Small intestine (tissue), 7 donors: Measurements from ENCODE around the gene AFG3L2. TPM values are rescaled to one million over a fixed set of nuclear protein-coding genes. Genes with fewer than 3 reads are reported as not detected.
A peak's percentile ranks its signal among the peaks of the same experiment; 100 is the strongest.

Experiments used
- DNase-seq, 2 donors: peaks; one replicate each; pipeline versions ENCODE4 v3.0.0 to v3.0.0-alpha.2; 2013
- FAIRE-seq: peaks from 2 replicates; lab custom pipeline; 2012; peaks lifted over from hg19 to GRCh38; lab: Jason Lieb, UNC
- H3K27ac ChIP-seq, 3 donors: one replicate each; pipeline ENCODE4 v1.5.1; 2013; ENCODE audit warnings: low read length in 2 of 3, mild to moderate bottlenecking in 2 of 3, control low read depth in 1 of 3, inconsistent platforms in 1 of 3, low read depth in 1 of 3, moderate library complexity in 1 of 3
- H3K27me3 ChIP-seq, 3 donors: one replicate each; pipeline ENCODE4 v1.6.1; 2013; ENCODE audit warnings: low read length in 3 of 3, inconsistent platforms in 1 of 3; ENCODE audit not compliant: control insufficient read depth in 3 of 3, insufficient read depth in 3 of 3
- H3K36me3 ChIP-seq, 3 donors: one replicate each; pipeline ENCODE4 v1.6.1; 2013; ENCODE audit warnings: low read length in 3 of 3, inconsistent platforms in 1 of 3, low read depth in 1 of 3, mild to moderate bottlenecking in 1 of 3, moderate library complexity in 1 of 3; ENCODE audit not compliant: control insufficient read depth in 3 of 3, insufficient read depth in 2 of 3
- H3K4me1 ChIP-seq, 3 donors: one replicate each; pipeline ENCODE4 v1.6.1; 2013; ENCODE audit warnings: low read length in 2 of 3, inconsistent platforms in 1 of 3, low read depth in 1 of 3, mild to moderate bottlenecking in 1 of 3, moderate library complexity in 1 of 3; ENCODE audit not compliant: control insufficient read depth in 3 of 3, insufficient read depth in 2 of 3
- H3K4me3 ChIP-seq, 3 donors: one replicate each; pipeline ENCODE4 v1.5.1; 2013; ENCODE audit warnings: low read length in 3 of 3, control low read depth in 1 of 3, inconsistent platforms in 1 of 3, low read depth in 1 of 3, mild to moderate bottlenecking in 1 of 3, moderate library complexity in 1 of 3
- H3K9me3 ChIP-seq, 2 donors: one replicate each; pipeline ENCODE4 v1.6.1; 2013; ENCODE audit warnings: low read depth in 1 of 2, low read length in 1 of 2; ENCODE audit not compliant: control insufficient read depth in 2 of 2, insufficient read depth in 1 of 2
- WGBS, 3 donors: extraction: QIAGEN DNeasy Blood & Tissue Kit; methylation state at CpG; one replicate each; pipeline ENCODE4 v1.1.7; 2013; 5-methylcytosine and 5-hydroxymethylcytosine counted together
- polyA plus RNA-seq, 4 donors: library from polyadenylated mRNA; stranded (reverse) in 3 of 4; unstranded in 1 of 4; fragments of 200-250 nt in 3 of 4; fragments of 120-200 nt in 1 of 4; gene quantifications; one replicate each; pipeline versions ENCODE4 v1.2.1 to v1.2.3, GENCODE V29; 2013
- donor health status: healthy with polysubstance abuse.
- donor health status: control.
- donor health status: control.
- donor health status: Bipolar disorder and iron deficiency.
- donor health status: healthy.

Gene AFG3L2
- polyA plus RNA-seq, 4 donors, result 63.4 to 89.9 (median 75.5) TPM

GRCh38 chr18:12314591-12315305 lies 62.3 kb downstream of the AFG3L2 start:
- Histone ChIP-seq H3K36me3 (peaks cover 0 to 8% (median 3%) of the 10 kb centered on the region in 3 donors), H3K4me3 (no peak overlapping the region), H3K4me1 (peaks cover 0 to 2% (median 0%) of the 10 kb centered on the region in 3 donors), H3K27ac (no peak overlapping the region), H3K27me3 (peaks cover 0 to 9% (median 0%) of the 10 kb centered on the region in 3 donors), H3K9me3 (peaks cover 0 to 7% of the 10 kb centered on the region in 2 donors)
- no peak for DNase-seq
- WGBS, 3 donors, result 68 to 93% (median 77%) methylated on average over 1 of the region's 1 CpG
- FAIRE-seq, result no peak

GRCh38 chr18:12313530-12314245 lies 63.3 kb downstream of the AFG3L2 start:
- no peak overlapping the region for H3K4me3 ChIP-seq
- peaks cover 0 to 20% (median 0%) of the 10 kb centered on the region in 3 donors for H3K27me3 ChIP-seq
- H3K4me1 ChIP-seq, result peaks cover 0 to 2% (median 0%) of the 10 kb centered on the region in 3 donors
- H3K27ac ChIP-seq, result no peak overlapping the region
- WGBS, 3 donors, result 82 to 88% (median 87%) methylated on average over 5 of the region's 5 CpGs
- peaks cover 0 to 7% of the 10 kb centered on the region in 2 donors for H3K9me3 ChIP-seq
- DNase-seq (no peak), FAIRE-seq (no peak)
- peaks cover 0 to 8% (median 3%) of the 10 kb centered on the region in 3 donors for H3K36me3 ChIP-seq

- Histone ChIP-seq H3K27me3 (peaks cover 0 to 23% (median 0%) of the 10 kb centered on the region in 3 donors), H3K27ac (no peak overlapping the region), H3K4me1 (peaks cover 0 to 2% (median 0%) of the 10 kb centered on the region in 3 donors), H3K4me3 (no peak overlapping the region), H3K9me3 (peaks cover 0 to 7% of the 10 kb centered on the region in 2 donors), H3K36me3 (peaks cover 0 to 8% (median 3%) of the 10 kb centered on the region in 3 donors)
- FAIRE-seq (no peak), DNase-seq (no peak)
Observed at GRCh38 chr18:12312976-12313375, 64.1 kb downstream of the AFG3L2 start.

- H3K36me3 ChIP-seq, result peaks cover 0 to 5% (median 3%) of the 10 kb centered on the region in 3 donors
- DNase-seq, result no peak
- no peak for FAIRE-seq
- peaks cover 0 to 7% of the 10 kb centered on the region in 2 donors for H3K9me3 ChIP-seq
- H3K27ac ChIP-seq, result peak overlapping the region in 1 of 3 donors; percentile 49
- H3K27me3 ChIP-seq, result peaks cover 0 to 42% (median 8%) of the 10 kb centered on the region in 3 donors
- H3K4me1 ChIP-seq, result peaks cover 0 to 4% (median 2%) of the 10 kb centered on the region in 3 donors
- no peak overlapping the region for H3K4me3 ChIP-seq
- WGBS, 3 donors, result 89 to 94% (median 93%) methylated on average over 6 of the region's 6 CpGs
Observed at GRCh38 chr18:12310762-12311161, 66.3 kb downstream of the AFG3L2 start.

- peak overlapping the region in 1 of 3 donors; percentile 42 for H3K4me3 ChIP-seq
- H3K4me1 ChIP-seq, result peaks cover 0 to 4% (median 2%) of the 10 kb centered on the region in 3 donors
- no peak for FAIRE-seq
- peaks cover 0 to 52% (median 8%) of the 10 kb centered on the region in 3 donors for H3K27me3 ChIP-seq
- H3K27ac ChIP-seq, result peak overlapping the region in 1 of 3 donors; percentile 63
- WGBS, 3 donors, result 44 to 58% (median 49%) methylated on average over 7 of the region's 7 CpGs
- no peak for DNase-seq
- H3K36me3 ChIP-seq, result peaks cover 0 to 5% (median 0%) of the 10 kb centered on the region in 3 donors
- H3K9me3 ChIP-seq, result peaks cover 0 to 7% of the 10 kb centered on the region in 2 donors
Observed at GRCh38 chr18:12309683-12310198, 67.3 kb downstream of the AFG3L2 start.

GRCh38 chr18:12308386-12309100 lies 68.5 kb downstream of the AFG3L2 start:
- peaks cover 0 to 55% (median 8%) of the 10 kb centered on the region in 3 donors for H3K27me3 ChIP-seq
- DNase-seq, result peak; percentile 71 to 72

GRCh38 chr18:12307701-12308385 lies 69.2 kb downstream of the AFG3L2 start, which contains the start of gene TUBB6:
Gene TUBB6 (plus strand): TSS chr18:12308241. CDS start chr18:12308293, 52 bp downstream.
- WGBS, 3 donors, result 1 to 2% (median 1%) methylated on average over 28 to 88 of the region's 88 CpGs
- Histone ChIP-seq H3K27ac (peak within 1 kb of the TSS; percentile 48 to 95 (median 51)), H3K9me3 (peaks cover 0 to 6% of the 10 kb centered on the region in 2 donors), H3K27me3 (peaks cover 0 to 55% (median 8%) of the 10 kb centered on the region in 3 donors), H3K4me3 (peak within 1 kb of the TSS; percentile 44 to 58 (median 53)), H3K4me1 (peaks cover 0 to 4% (median 2%) of the 10 kb centered on the region in 3 donors), H3K36me3 (peaks cover 0 to 2% (median 0%) of the 10 kb centered on the region in 3 donors)
- no peak for FAIRE-seq
- DNase-seq, result peak in 1 of 2 donors; percentile 57

More at GRCh38 chr18:12308386-12309100, 68.5 kb downstream of the AFG3L2 start:
- H3K27ac ChIP-seq, result peak overlapping the region; percentile 48 to 95 (median 51)
- H3K4me1 ChIP-seq, result peaks cover 0 to 4% (median 2%) of the 10 kb centered on the region in 3 donors
- no peak for FAIRE-seq
- H3K9me3 ChIP-seq, result peaks cover 0 to 7% of the 10 kb centered on the region in 2 donors
- H3K4me3 ChIP-seq, result peak overlapping the region; percentile 42 to 58 (median 53)
- 0 to 1% (median 1%) methylated on average over 55 to 81 of the region's 81 CpGs for WGBS, 3 donors
- peaks cover 0 to 2% (median 0%) of the 10 kb centered on the region in 3 donors for H3K36me3 ChIP-seq
